NCI-H1436 (cell line): ENCODE data around the gene DUS1L.

Experiments
- DNase-seq: peaks from one replicate; lab custom pipeline; 2025; lab: John Stamatoyannopoulos, UW

DUS1L gene

GRCh38 chr17:82012640-82013295 lies 52.8 kb downstream of the DUS1L start:
- peak; percentile 53 for DNase-seq

- DNase-seq, result no peak
These were observed 53.4 kb downstream of the DUS1L start for GRCh38 chr17:82012261-82012639.

- no peak for DNase-seq
These were observed 53.9 kb downstream of the DUS1L start for GRCh38 chr17:82011617-82012187.

- DNase-seq, result no peak
These were observed 54.8 kb downstream of the DUS1L start for GRCh38 chr17:82010575-82011525.

- DNase-seq, result no peak
These were observed 56.2 kb downstream of the DUS1L start for GRCh38 chr17:82009413-82009812.

GRCh38 chr17:82008941-82009405 lies 56.6 kb downstream of the DUS1L start:
- DNase-seq, result no peak

- no peak for DNase-seq
These were observed 57.2 kb downstream of the DUS1L start for GRCh38 chr17:82008258-82008940.
